Stimulated activated naive CD4-positive, alpha-beta T cell (primary cell): ENCODE measurements around the gene RPRD2.
A peak's percentile ranks its signal among the peaks of the same experiment; 100 is the strongest.

Experiments
- DNase-seq, 6 experiments: peaks; one replicate each; lab custom pipeline; 2025; lab: John Stamatoyannopoulos, UW

Gene RPRD2

GRCh38 chr1:150472601-150473200 is 108.8 kb downstream of the RPRD2 start:
- no peak for DNase-seq

DNA sequence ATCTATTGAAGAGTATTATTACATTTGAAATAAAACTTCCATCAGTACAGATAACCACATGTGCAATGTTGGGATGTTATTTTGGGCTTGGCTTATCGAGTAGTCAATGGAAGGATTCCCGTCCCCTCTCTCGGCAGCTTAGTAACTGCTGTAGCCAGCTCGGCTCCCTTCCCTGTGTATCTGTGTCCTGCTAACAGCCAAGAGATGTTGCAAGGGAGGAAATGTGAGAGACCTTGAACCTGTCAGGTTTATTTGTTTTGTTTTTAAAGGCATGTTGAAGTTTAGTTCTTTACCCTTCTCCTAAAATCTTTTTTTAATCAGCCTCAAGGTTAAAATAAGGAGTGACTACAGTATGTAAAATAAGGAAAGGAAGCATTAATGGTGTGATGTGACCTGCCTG is 109.7 kb downstream of the RPRD2 start:
- no peak for DNase-seq

GRCh38 chr1:150474869-150475268 is 110.9 kb downstream of the RPRD2 start:
- DNase-seq = no peak

GRCh38 chr1:150476754-150477153 is 112.8 kb downstream of the RPRD2 start:
- no peak for DNase-seq

- DNase-seq = no peak
These were observed 113.4 kb downstream of the RPRD2 start for GRCh38 chr1:150477320-150477719.

DNA sequence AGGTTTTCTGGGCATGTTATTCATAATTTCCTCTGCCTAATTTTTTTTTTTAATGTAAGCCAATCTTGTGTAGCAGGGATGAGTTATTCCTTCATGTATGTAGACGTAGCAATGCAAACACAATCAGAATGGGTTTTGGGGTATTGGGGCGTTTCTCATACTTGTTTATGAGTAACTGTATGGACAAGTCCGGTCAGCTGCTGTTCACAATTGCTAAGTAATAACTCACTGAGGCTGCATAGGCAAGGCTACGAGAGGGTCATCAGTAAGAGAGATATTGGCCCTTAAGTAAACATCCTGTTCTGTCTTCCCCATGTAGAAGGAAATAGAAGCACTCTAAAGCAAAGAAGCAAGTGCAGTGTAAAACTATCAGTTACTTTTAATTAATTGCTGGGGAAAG is 113.8 kb downstream of the RPRD2 start:
- peak in 1 of 6 experiments; percentile 6 for DNase-seq

- no peak for DNase-seq
These were observed 115.4 kb downstream of the RPRD2 start for GRCh38 chr1:150479370-150479769.

- DNase-seq = no peak
These were observed 116.0 kb downstream of the RPRD2 start for GRCh38 chr1:150479927-150480352.

DNA sequence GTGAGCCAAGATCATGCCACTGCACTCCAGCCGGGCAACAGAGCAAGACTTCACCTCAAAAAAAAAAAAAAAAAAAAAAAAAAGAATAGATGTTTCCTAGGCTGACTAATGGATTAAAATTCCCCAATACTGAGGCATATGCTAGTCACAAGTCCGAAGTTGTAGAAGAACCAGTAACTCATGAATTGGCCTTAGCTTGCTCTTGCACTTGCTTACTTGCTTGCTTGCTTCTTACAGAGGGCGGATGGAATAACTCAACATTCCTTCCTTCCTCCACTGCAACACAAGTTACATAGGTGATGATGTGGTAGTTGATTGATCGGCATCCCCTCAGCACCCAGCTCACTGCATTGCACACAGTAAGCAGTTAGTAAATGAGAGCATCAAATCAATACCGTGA is 120.5 kb downstream of the RPRD2 start:
- no peak for DNase-seq

- no peak for DNase-seq
These were observed 120.9 kb downstream of the RPRD2 start for GRCh38 chr1:150484861-150485260.

DNA sequence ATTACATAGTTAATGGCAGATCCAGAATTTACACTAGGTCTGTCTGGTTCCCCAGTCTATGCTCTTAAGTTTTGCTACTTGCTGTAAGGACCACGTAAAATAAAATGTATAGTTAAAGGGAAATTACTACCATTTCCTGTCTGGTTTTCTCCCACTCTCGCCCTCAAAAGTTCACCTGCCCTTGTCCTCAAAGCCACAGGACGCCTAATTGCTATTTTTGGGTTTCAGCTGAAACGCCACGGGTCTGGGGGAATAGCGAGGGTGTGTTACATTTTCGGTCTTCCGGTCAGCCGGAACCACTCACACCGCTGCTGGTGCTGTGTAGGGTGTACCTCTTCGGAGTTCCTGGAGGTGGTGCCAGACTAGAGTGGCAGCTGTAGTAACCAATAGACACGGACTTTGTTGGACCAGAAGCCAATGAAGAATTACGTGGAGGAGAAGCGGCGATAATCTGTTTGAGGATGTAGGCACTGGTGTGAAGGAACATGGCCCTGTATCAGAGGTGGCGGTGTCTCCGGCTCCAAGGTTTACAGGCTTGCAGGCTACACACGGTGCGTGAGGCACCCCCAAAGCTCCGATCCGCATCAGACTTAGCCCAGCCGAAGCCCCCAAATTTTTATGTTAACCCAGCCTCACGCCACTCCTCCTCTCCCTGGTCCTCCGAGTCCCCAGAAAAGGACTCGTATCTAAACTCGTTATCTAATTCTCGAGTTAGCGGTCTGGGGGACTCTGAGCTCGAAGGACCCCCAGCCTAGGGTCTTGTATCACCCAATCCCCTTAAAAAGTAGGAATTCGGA is 123.2 kb downstream of the RPRD2 start, which contains the start of gene TARS2:
TARS2 (plus strand) TSS at position 454 of the 797 bp plus-strand sequence; CDS start at position 486, 32 bp downstream.
- peak; percentile 80 to 95 (median 92) for DNase-seq

GRCh38 chr1:150487763-150488115 is 123.8 kb downstream of the RPRD2 start:
- peak in 1 of 6 experiments; percentile 33 for DNase-seq

GRCh38 chr1:150493175-150493574 is 129.2 kb downstream of the RPRD2 start:
- no peak for DNase-seq

DNA sequence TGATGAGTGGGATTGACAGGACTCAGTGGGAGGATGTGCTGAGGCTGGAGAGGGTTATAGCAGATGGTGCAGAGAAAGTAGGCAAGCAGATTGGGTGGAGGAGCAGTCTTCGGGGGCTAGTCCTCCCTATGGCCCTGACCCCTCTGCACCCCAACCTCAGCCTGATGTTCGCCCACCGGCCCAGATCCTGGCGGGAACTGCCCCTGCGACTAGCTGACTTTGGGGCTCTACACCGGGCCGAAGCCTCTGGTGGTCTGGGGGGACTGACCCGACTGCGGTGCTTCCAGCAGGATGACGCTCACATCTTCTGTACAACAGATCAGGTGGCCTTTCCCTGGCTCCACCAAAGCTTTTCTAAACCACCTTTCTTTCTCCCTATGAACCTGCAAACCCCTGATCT is 134.4 kb downstream of the RPRD2 start:
- DNase-seq = no peak

GRCh38 chr1:150505431-150505830 is 141.5 kb downstream of the RPRD2 start:
- DNase-seq = no peak

DNA sequence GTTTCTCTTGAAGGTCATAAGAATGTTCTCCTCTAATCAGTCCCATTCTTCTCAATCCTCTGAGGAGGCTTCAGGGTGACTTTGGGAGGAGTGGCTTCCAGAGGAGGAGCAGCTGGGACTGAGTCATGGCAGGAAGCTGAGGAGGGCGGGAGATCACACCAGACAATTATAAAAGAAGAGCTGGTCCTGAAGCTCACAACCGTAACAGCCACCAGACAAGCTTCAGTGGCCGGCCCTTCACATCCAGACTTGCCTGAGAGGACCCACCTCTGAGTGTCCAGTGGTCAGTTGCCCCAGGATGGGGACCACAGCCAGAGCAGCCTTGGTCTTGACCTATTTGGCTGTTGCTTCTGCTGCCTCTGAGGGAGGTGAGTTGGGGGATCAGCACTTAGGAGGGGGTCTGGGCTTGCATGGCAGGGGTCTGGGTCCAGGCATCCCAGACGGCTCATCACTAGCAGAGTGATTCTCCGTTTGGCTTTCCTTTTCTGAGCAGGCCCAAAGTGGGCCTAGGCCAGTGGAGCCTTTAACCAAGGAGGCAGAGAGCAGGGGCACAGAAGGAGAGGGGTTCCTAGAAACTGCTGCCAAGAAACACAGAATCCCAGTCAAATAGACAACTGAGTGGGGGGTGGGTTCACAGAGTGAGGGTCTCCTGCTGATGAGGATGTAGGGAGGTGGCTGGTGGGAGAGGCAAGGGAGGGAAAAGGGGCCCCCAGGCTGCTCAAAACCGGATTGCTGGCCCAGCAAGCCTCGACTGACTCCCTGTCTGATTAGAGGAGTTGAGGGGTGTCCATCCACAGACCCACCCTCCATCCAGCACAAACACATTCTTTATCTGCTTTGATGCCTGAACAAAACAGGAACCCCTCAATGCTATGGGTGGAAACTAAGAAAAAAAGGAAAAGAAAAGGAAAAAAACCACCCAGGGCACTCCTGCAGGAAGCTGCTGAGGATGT is 144.2 kb downstream of the RPRD2 start, which contains the start of gene ECM1:
ECM1 (plus strand) TSS at position 198 of the 953 bp plus-strand sequence; CDS start at position 299, 101 bp downstream.
- DNase-seq = no peak

- DNase-seq = no peak
These were observed 145.0 kb downstream of the RPRD2 start for GRCh38 chr1:150508982-150509381.

GRCh38 chr1:150511551-150511950 is 147.6 kb downstream of the RPRD2 start:
- no peak for DNase-seq

- DNase-seq = no peak
These were observed 148.2 kb downstream of the RPRD2 start for GRCh38 chr1:150511985-150512660.

GRCh38 chr1:150512846-150513245 is 148.9 kb downstream of the RPRD2 start:
- DNase-seq = no peak

DNA sequence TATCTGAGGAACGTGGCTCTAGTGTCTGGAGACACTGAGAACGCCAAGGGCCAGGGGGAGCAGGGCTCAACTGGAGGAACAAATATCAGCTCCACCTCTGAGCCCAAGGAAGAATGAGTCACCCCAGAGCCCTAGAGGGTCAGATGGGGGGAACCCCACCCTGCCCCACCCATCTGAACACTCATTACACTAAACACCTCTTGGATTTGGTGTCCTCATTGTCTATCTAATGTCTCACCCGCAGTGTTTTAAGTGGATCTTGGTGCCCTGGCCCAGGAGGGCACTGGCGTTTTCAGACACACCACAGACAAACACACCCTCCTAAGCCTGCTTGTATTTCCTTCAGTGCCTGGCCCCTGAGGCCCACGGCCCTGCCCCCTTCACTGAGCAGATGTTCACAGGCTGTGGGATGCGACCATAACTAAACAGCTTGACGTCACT is 149.4 kb downstream of the RPRD2 start:
- DNase-seq = no peak

- DNase-seq = no peak
These were observed 150.3 kb downstream of the RPRD2 start for GRCh38 chr1:150514260-150514659.
